SK-N-MC (cell line): ENCODE results near the gene NTN4.
A peak's percentile ranks its signal among the peaks of the same experiment; 100 is the strongest.
"Not testable (repeated sequence)": the region's sequence is repeated elsewhere in the genome, so short reads cannot be mapped to it uniquely, and the experiment has no call there.

ENCODE experiments used
- DNase-seq: peaks from one replicate; pipeline ENCODE4 v3.0.0-alpha.2; 2011; ENCODE audit warnings: low read depth, low spot score
- H3K27ac ChIP-seq: fragments of 200-600 bp; sonication (generic); 2 replicates; pipeline ENCODE4 v1.5.1; 2016; ENCODE audit warnings: mixed run types
- H3K36me3 ChIP-seq: fragments of 200-600 bp; sonication (generic); 2 replicates; pipeline ENCODE4 v1.6.1; 2017; ENCODE audit warnings: antibody characterized with exemption, low read length, mixed read lengths; ENCODE audit not compliant: insufficient read depth
- H3K4me3 ChIP-seq: fragments of 200-600 bp; sonication (generic); 2 replicates; pipeline ENCODE4 v1.5.1; 2016
- H3K9ac ChIP-seq: fragments of 200-600 bp; sonication (generic); 2 replicates; pipeline ENCODE4 v1.8.0; 2017; ENCODE audit warnings: mixed run types, mixed read lengths; ENCODE audit not compliant: insufficient read length
- H3K9me3 ChIP-seq: fragments of 200-600 bp; sonication (generic); 2 replicates; pipeline ENCODE4 v1.6.1; 2017; ENCODE audit warnings: low read depth, mild to moderate bottlenecking, antibody characterized with exemption, low read length, moderate library complexity, mixed read lengths
- EZH2 ChIP-seq: fragments of 200-600 bp; sonication (generic); IDR thresholded peaks from one replicate; pipeline ENCODE4 v1.6.1; 2017; ENCODE audit warnings: antibody characterized with exemption
- FOXP2 ChIP-seq: optimal IDR thresholded peaks from 2 replicates; pipeline ENCODE3; 2011; ENCODE audit warnings: mild to moderate bottlenecking, moderate library complexity; ENCODE audit not compliant: insufficient read depth; ENCODE audit errors: extremely low read length, control extremely low read depth
- POLR2AphosphoS5 ChIP-seq: IDR thresholded peaks from 2 replicates; pipeline ENCODE4 v1.6.1; 2012; ENCODE audit warnings: mild to moderate bottlenecking, low read depth, low read length, borderline replicate concordance

The NTN4 gene

GRCh38 chr12:95694136-95694535 lies 96.4 kb downstream of the NTN4 start:
- H3K9ac ChIP-seq = no peak overlapping the region
- DNase-seq = no peak
- H3K9me3 ChIP-seq = no peaks in the 10 kb centered on the region
- H3K36me3 ChIP-seq = no peaks in the 10 kb centered on the region
- no peak overlapping the region for H3K27ac ChIP-seq
- TF ChIP-seq FOXP2 = no peak
- TF ChIP-seq EZH2 = no peak
- no peak for TF ChIP-seq POLR2AphosphoS5
- H3K4me3 ChIP-seq = no peak overlapping the region

- no peak for TF ChIP-seq POLR2AphosphoS5
- TF ChIP-seq EZH2 = no peak
- no peak for TF ChIP-seq FOXP2
- DNase-seq = no peak
- Histone ChIP-seq H3K9ac (no peak overlapping the region), H3K4me3 (no peak overlapping the region), H3K27ac (no peak overlapping the region), H3K36me3 (no peaks in the 10 kb centered on the region), H3K9me3 (no peaks in the 10 kb centered on the region)
These were observed 96.9 kb downstream of the NTN4 start for GRCh38 chr12:95693689-95694088.

DNA sequence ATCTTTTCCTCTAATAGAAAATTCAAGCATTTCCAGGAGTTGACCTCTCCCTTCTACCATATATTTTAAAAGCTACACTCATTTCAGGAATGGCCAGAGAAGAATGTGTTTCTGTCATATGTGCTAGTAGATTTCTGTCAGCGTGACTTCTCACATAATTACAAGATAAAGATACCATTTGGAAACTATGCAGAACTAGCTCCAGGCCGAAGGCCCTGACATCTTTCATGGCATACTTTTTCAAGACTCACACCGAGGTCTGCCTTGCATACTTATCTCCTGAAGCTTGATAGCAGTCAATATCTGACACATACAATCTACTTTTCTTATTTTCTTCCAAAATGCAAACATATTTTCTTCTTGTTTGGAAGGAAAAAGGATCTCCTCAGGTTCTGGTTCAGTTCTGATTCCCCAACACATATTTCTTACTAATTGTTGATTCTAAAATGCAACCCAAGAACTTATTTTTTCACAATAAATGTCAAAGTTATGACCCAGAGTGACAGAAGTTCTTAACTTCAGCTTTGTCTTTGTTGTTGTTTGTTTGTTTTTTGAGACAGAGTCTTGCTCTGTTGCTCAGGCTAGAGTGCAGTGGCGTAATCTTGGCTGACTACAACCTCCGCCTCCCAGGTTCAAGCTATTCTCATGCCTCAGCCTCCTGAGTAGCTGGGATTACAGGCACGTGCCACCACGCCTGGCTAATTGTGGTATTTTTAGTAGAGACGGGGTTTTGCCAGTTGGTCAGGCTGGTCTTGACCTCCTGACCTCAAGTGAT lies 99.5 kb downstream of the NTN4 start:
- no peak for DNase-seq
- no peak for TF ChIP-seq POLR2AphosphoS5
- no peak for TF ChIP-seq EZH2
- no peak for TF ChIP-seq FOXP2
- H3K9ac ChIP-seq = no peak overlapping the region

GRCh38 chr12:95687937-95688336 lies 102.6 kb downstream of the NTN4 start:
- no peak for TF ChIP-seq FOXP2
- TF ChIP-seq POLR2AphosphoS5 = no peak
- no peak for TF ChIP-seq EZH2
- no peak overlapping the region for H3K4me3 ChIP-seq
- no peak overlapping the region for H3K9ac ChIP-seq
- DNase-seq = no peak
- H3K9me3 ChIP-seq = no peaks in the 10 kb centered on the region
- no peaks in the 10 kb centered on the region for H3K36me3 ChIP-seq
- no peak overlapping the region for H3K27ac ChIP-seq

More for the DNA sequence above, 99.5 kb downstream of the NTN4 start:
- Histone ChIP-seq H3K9me3 (no peaks in the 10 kb centered on the region), H3K36me3 (no peaks in the 10 kb centered on the region), H3K4me3 (no peak overlapping the region), H3K27ac (no peak overlapping the region)

GRCh38 chr12:95683418-95683817 lies 107.1 kb downstream of the NTN4 start:
- Histone ChIP-seq H3K27ac (no peak overlapping the region), H3K36me3 (no peaks in the 10 kb centered on the region), H3K4me3 (no peak overlapping the region), H3K9me3 (no peaks in the 10 kb centered on the region), H3K9ac (no peak overlapping the region)
- TF ChIP-seq POLR2AphosphoS5 (no peak), FOXP2 (no peak), EZH2 (no peak)
- DNase-seq = no peak

DNA sequence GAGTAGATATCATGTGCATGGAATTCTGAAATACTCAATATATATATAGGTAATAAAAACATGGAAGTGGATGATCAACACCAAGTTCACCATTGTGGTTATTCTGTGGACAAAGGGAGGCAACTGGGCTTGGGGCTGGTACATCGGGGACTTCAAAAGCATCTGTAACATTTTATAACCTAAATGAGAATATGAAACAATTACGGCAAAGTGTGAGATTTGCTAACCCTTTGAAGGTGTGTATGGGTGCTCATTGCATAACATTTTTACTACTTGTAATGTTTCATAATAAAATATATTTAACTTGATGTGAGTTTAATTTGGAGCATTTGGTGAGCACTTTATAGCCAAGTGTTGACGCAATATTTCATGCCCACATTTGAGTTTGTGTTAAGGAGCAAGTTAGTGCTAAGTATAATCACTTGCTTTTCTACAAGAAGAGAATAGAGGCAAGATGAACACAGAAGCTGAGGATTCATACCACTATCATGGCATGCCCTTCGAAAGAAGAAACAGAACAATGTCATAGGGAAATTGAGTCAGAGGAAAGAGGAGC lies 109.3 kb downstream of the NTN4 start:
- no peak overlapping the region for H3K4me3 ChIP-seq
- H3K27ac ChIP-seq = no peak overlapping the region
- no peak for DNase-seq

DNA sequence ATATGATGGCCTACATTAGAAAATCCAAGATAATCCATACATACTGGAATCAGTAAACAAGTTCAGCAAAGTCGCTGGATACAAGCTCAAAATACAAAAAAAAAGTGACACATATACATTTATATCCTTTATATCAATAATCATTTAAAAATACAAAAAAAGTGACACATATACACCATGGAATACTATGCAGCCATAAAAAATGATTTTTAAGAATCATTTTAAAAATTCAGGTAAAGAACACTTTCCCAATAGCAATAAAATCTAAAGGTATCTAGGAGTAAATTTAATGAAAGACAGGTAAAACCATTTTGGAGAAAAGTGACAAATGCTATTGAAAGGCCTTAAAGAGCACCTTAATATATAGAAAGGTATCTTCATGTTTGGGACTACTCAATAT lies 111.9 kb downstream of the NTN4 start:
- H3K9me3 ChIP-seq = no peaks in the 10 kb centered on the region
- H3K27ac ChIP-seq = no peak overlapping the region
- no peak for DNase-seq
- H3K36me3 ChIP-seq = no peaks in the 10 kb centered on the region
- TF ChIP-seq EZH2 (no peak), POLR2AphosphoS5 (no peak)
- no peak overlapping the region for H3K9ac ChIP-seq
- H3K4me3 ChIP-seq = no peak overlapping the region

More for the DNA sequence above, 109.3 kb downstream of the NTN4 start:
- no peak overlapping the region for H3K9ac ChIP-seq
- TF ChIP-seq FOXP2 (no peak), POLR2AphosphoS5 (no peak), EZH2 (no peak)
- no peaks in the 10 kb centered on the region for H3K36me3 ChIP-seq
- H3K9me3 ChIP-seq = no peaks in the 10 kb centered on the region

GRCh38 chr12:95677782-95678181 lies 112.8 kb downstream of the NTN4 start:
- not testable (repeated sequence) for H3K9me3 ChIP-seq, H3K9ac ChIP-seq, DNase-seq, H3K36me3 ChIP-seq, H3K4me3 ChIP-seq, H3K27ac ChIP-seq

GRCh38 chr12:95674631-95675030 lies 115.9 kb downstream of the NTN4 start:
- peak; percentile 39 for DNase-seq
- Histone ChIP-seq H3K27ac (no peak overlapping the region), H3K9ac (no peak overlapping the region), H3K9me3 (no peaks in the 10 kb centered on the region), H3K4me3 (no peak overlapping the region), H3K36me3 (no peaks in the 10 kb centered on the region)
- no peak for TF ChIP-seq EZH2
- no peak for TF ChIP-seq FOXP2
- TF ChIP-seq POLR2AphosphoS5 = no peak; the same call in 1 of the 2 replicates
